BLaER1 treated with 17β-estradiol and CSF1 and Interleukin-3, amounts not matched to agents 10 nM and 100 nM (cell line): ENCODE data around the gene CDC42EP4.

Source experiments
- H3K27ac ChIP-seq, 11 experiments: shearing (Covaris generic); formaldehyde crosslinking; 2 replicates each; pipeline ENCODE4 v1.8.1; 2022
- H3K27me3 ChIP-seq, 11 experiments: shearing (Covaris generic); formaldehyde crosslinking; 2 replicates each; pipeline ENCODE4 v1.8.1; 2022
- H3K36me3 ChIP-seq, 11 experiments: shearing (Covaris generic); formaldehyde crosslinking; 2 replicates each; pipeline ENCODE4 v1.8.1; 2022
- H3K4me1 ChIP-seq, 10 experiments: shearing (Covaris generic); formaldehyde crosslinking; 2 replicates each; pipeline ENCODE4 v1.8.1; 2022
- H3K4me2 ChIP-seq, 11 experiments: shearing (Covaris generic); formaldehyde crosslinking; 2 replicates each; pipeline ENCODE4 v1.8.1; 2022
- H3K4me3 ChIP-seq, 10 experiments: shearing (Covaris generic); formaldehyde crosslinking; 2 replicates each; pipeline ENCODE4 v1.8.1; 2022
- H3K9ac ChIP-seq, 11 experiments: shearing (Covaris generic); formaldehyde crosslinking; 2 replicates each; pipeline ENCODE4 v1.8.1; 2022
- H3K9me3 ChIP-seq, 11 experiments: shearing (Covaris generic); formaldehyde crosslinking; replicated peaks in 1 of 11; 2 replicates each; pipeline ENCODE4 v1.8.1; 2022
- H4K20me1 ChIP-seq, 11 experiments: shearing (Covaris generic); formaldehyde crosslinking; 2 replicates each; pipeline ENCODE4 v1.8.1; 2022
- Cebpa-rat ChIP-seq, 11 experiments: shearing (Covaris generic); IDR thresholded peaks; 2 replicates each; pipeline ENCODE4 v1.8.1; 2022

CDC42EP4 gene

GRCh38 chr17:73274490-73274889, 37.3 kb downstream of the CDC42EP4 start:
- peaks cover 11 to 24% (median 20%) of the 10 kb centered on the region in 10 experiments; a peak in 19 of 20 replicates for H3K4me1 ChIP-seq
- TF ChIP-seq Cebpa-rat (IDR thresholded peaks at IDR 0.05), result no peak
- peaks cover 0 to 9% (median 5%) of the 10 kb centered on the region in 11 experiments; a peak in 6 of 22 replicates for H3K9me3 ChIP-seq
- H3K9ac ChIP-seq, result no peak overlapping the region
- H3K27me3 ChIP-seq, result no peaks in the 10 kb centered on the region
- no peak overlapping the region for H3K27ac ChIP-seq
- H3K4me2 ChIP-seq, result no peak overlapping the region
- H4K20me1 ChIP-seq, result no peaks in the 10 kb centered on the region; a peak in 1 of 22 replicates
- no peak overlapping the region for H3K4me3 ChIP-seq
- H3K36me3 ChIP-seq, result no peaks in the 10 kb centered on the region

- no peak overlapping the region for H3K4me3 ChIP-seq
- H3K27ac ChIP-seq, result no peak overlapping the region
- no peak overlapping the region for H3K9ac ChIP-seq
These were observed 38.9 kb downstream of the CDC42EP4 start for GRCh38 chr17:73272906-73273218.

GRCh38 chr17:73271072-73271471, 40.7 kb downstream of the CDC42EP4 start:
- no peak overlapping the region for H3K4me3 ChIP-seq
- no peak overlapping the region for H3K9ac ChIP-seq
- H3K36me3 ChIP-seq, result no peaks in the 10 kb centered on the region
- no peak overlapping the region for H3K27ac ChIP-seq
- H4K20me1 ChIP-seq, result no peaks in the 10 kb centered on the region; a peak in 1 of 22 replicates
- TF ChIP-seq Cebpa-rat (IDR thresholded peaks at IDR 0.05), result no peak
- H3K9me3 ChIP-seq, result peaks cover 0 to 9% (median 5%) of the 10 kb centered on the region in 11 experiments; a peak in 6 of 22 replicates
- H3K4me1 ChIP-seq, result peaks cover 6 to 13% (median 10%) of the 10 kb centered on the region in 10 experiments; a peak in 14 of 20 replicates
- H3K4me2 ChIP-seq, result peak overlapping the region in 7 of 11 experiments; percentile 13 to 59 (median 37); a peak in 8 of 22 replicates
- no peaks in the 10 kb centered on the region for H3K27me3 ChIP-seq

More at GRCh38 chr17:73272906-73273218, 38.9 kb downstream of the CDC42EP4 start:
- no peaks in the 10 kb centered on the region for H3K27me3 ChIP-seq
- peaks cover 8 to 13% (median 11%) of the 10 kb centered on the region in 10 experiments; a peak in 19 of 20 replicates for H3K4me1 ChIP-seq
- H3K4me2 ChIP-seq, result no peak overlapping the region
- H3K9me3 ChIP-seq, result peaks cover 0 to 9% (median 5%) of the 10 kb centered on the region in 11 experiments; a peak in 6 of 22 replicates
- no peaks in the 10 kb centered on the region for H3K36me3 ChIP-seq
- TF ChIP-seq Cebpa-rat (IDR thresholded peaks at IDR 0.05), result no peak
- no peaks in the 10 kb centered on the region; a peak in 1 of 22 replicates for H4K20me1 ChIP-seq

- no peak overlapping the region for H3K4me2 ChIP-seq
- no peak overlapping the region for H3K27ac ChIP-seq
- H3K4me3 ChIP-seq, result no peak overlapping the region
- H3K9me3 ChIP-seq, result peaks cover 0 to 9% (median 5%) of the 10 kb centered on the region in 11 experiments; a peak in 6 of 22 replicates
- H3K27me3 ChIP-seq, result no peaks in the 10 kb centered on the region
- H4K20me1 ChIP-seq, result no peaks in the 10 kb centered on the region; a peak in 1 of 22 replicates
- H3K4me1 ChIP-seq, result peaks cover 6 to 13% (median 10%) of the 10 kb centered on the region in 10 experiments; a peak in 14 of 20 replicates
- H3K9ac ChIP-seq, result no peak overlapping the region
- TF ChIP-seq Cebpa-rat (IDR thresholded peaks at IDR 0.05), result no peak
- H3K36me3 ChIP-seq, result no peaks in the 10 kb centered on the region
These were observed 42.0 kb downstream of the CDC42EP4 start for GRCh38 chr17:73269791-73270190.

- Histone ChIP-seq H3K36me3 (no peaks in the 10 kb centered on the region), H3K4me3 (no peak overlapping the region), H3K4me2 (no peak overlapping the region), H3K27ac (no peak overlapping the region), H3K9ac (no peak overlapping the region), H3K9me3 (peaks cover 0 to 9% (median 5%) of the 10 kb centered on the region in 11 experiments; a peak in 6 of 22 replicates), H3K4me1 (peaks cover 6 to 13% (median 10%) of the 10 kb centered on the region in 10 experiments; a peak in 14 of 20 replicates), H4K20me1 (no peaks in the 10 kb centered on the region; a peak in 1 of 22 replicates), H3K27me3 (no peaks in the 10 kb centered on the region)
- TF ChIP-seq Cebpa-rat (IDR thresholded peaks at IDR 0.05), result no peak
These were observed 42.5 kb downstream of the CDC42EP4 start for GRCh38 chr17:73269329-73269615.

- Histone ChIP-seq H3K4me1 (peaks cover 6 to 13% (median 10%) of the 10 kb centered on the region in 10 experiments; a peak in 14 of 20 replicates), H3K27ac (no peak overlapping the region), H3K9ac (no peak overlapping the region; a peak in 1 of 22 replicates)
These were observed 43.0 kb downstream of the CDC42EP4 start for GRCh38 chr17:73268582-73269328.

GRCh38 chr17:73267648-73268537, 43.9 kb downstream of the CDC42EP4 start:
- Histone ChIP-seq H3K4me1 (peaks cover 6 to 13% (median 10%) of the 10 kb centered on the region in 10 experiments; a peak in 14 of 20 replicates), H3K36me3 (no peaks in the 10 kb centered on the region), H3K4me2 (peak overlapping the region in 1 of 11 experiments; percentile 21; a peak in 1 of 22 replicates), H3K27me3 (no peaks in the 10 kb centered on the region), H3K9me3 (peaks cover 0 to 9% (median 5%) of the 10 kb centered on the region in 11 experiments; a peak in 6 of 22 replicates), H4K20me1 (no peaks in the 10 kb centered on the region; a peak in 1 of 22 replicates), H3K9ac (no peak overlapping the region), H3K4me3 (no peak overlapping the region), H3K27ac (no peak overlapping the region)
- TF ChIP-seq Cebpa-rat (IDR thresholded peaks at IDR 0.05), result no peak

More at GRCh38 chr17:73268582-73269328, 43.0 kb downstream of the CDC42EP4 start:
- H3K27me3 ChIP-seq, result no peaks in the 10 kb centered on the region
- H3K4me3 ChIP-seq, result no peak overlapping the region
- H3K36me3 ChIP-seq, result no peaks in the 10 kb centered on the region
- no peak for TF ChIP-seq Cebpa-rat (IDR thresholded peaks at IDR 0.05)
- no peaks in the 10 kb centered on the region; a peak in 1 of 22 replicates for H4K20me1 ChIP-seq
- H3K4me2 ChIP-seq, result peak overlapping the region in 1 of 11 experiments; percentile 21; a peak in 1 of 22 replicates
- peaks cover 0 to 9% (median 5%) of the 10 kb centered on the region in 11 experiments; a peak in 6 of 22 replicates for H3K9me3 ChIP-seq

- no peak for TF ChIP-seq Cebpa-rat (IDR thresholded peaks at IDR 0.05)
These were observed 45.0 kb downstream of the CDC42EP4 start for GRCh38 chr17:73266796-73267195.

More at GRCh38 chr17:73266796-73267195, 45.0 kb downstream of the CDC42EP4 start:
- no peaks in the 10 kb centered on the region for H4K20me1 ChIP-seq
- no peak overlapping the region for H3K27ac ChIP-seq
- H3K36me3 ChIP-seq, result no peaks in the 10 kb centered on the region
- no peak overlapping the region for H3K4me3 ChIP-seq
- H3K9me3 ChIP-seq, result peaks cover 0 to 9% (median 5%) of the 10 kb centered on the region in 11 experiments; a peak in 6 of 22 replicates
- no peaks in the 10 kb centered on the region for H3K27me3 ChIP-seq
- H3K9ac ChIP-seq, result no peak overlapping the region
- H3K4me1 ChIP-seq, result peaks cover 6 to 13% (median 10%) of the 10 kb centered on the region in 10 experiments; a peak in 14 of 20 replicates
- no peak overlapping the region for H3K4me2 ChIP-seq
